ENCODE results near the gene RASAL2.

DNA sequence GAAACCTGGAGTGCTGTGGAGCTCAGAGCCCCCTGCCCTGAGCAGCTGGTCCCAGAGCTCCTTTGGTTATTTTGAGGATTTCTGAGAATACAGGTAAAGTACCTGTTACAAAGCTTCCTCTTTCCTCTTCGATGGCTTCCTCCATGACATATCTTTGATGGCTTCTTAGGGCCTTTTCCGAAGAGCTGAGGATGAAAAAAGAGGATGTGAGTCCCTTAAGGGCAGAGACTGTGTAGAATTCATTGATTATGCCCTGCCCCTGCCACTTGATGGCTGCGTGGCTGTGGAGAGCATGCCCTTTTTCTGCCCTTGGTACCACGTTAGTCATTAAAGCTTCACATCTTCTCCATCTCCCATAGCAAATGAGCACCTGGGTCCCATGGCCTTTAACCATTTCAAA lies 433.2 kb downstream of the RASAL2 start:
- TF ChIP-seq, protein P1, sequence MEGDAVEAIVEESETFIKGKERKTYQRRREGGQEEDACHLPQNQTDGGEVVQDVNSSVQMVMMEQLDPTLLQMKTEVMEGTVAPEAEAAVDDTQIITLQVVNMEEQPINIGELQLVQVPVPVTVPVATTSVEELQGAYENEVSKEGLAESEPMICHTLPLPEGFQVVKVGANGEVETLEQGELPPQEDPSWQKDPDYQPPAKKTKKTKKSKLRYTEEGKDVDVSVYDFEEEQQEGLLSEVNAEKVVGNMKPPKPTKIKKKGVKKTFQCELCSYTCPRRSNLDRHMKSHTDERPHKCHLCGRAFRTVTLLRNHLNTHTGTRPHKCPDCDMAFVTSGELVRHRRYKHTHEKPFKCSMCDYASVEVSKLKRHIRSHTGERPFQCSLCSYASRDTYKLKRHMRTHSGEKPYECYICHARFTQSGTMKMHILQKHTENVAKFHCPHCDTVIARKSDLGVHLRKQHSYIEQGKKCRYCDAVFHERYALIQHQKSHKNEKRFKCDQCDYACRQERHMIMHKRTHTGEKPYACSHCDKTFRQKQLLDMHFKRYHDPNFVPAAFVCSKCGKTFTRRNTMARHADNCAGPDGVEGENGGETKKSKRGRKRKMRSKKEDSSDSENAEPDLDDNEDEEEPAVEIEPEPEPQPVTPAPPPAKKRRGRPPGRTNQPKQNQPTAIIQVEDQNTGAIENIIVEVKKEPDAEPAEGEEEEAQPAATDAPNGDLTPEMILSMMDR (IDR thresholded peaks at IDR 0.05 in 8 of 11, conservative IDR thresholded peaks at IDR 0.05 in 3 of 11) = no peak
- TF ChIP-seq POLR2A (IDR thresholded peaks at IDR 0.05) = no peak
- TF ChIP-seq POLR2AphosphoS5 (IDR thresholded peaks at IDR 0.05) = no peak

Measured in spleen (tissue), 7 donors.